GM23338 (cell line): ENCODE data around the gene ZNF485. TPM values are rescaled to one million over a fixed set of nuclear protein-coding genes. Genes with fewer than 3 reads are reported as not detected.

Experiments
- ATAC-seq: fragments of 200-7000 bp; cut with Tn5 transposase; 3 replicates; pipeline ENCODE4 v1.9.1; 2020
- DNase-seq: peaks from one replicate; pipeline ENCODE4 v3.0.0-alpha.2; 2015; ENCODE audit warnings: low spot score
- H2AFZ ChIP-seq: fragments of 200-600 bp; sonication (generic); 2 replicates; pipeline ENCODE4 v1.8.0; 2016; ENCODE audit warnings: antibody characterized with exemption, mild to moderate bottlenecking, moderate library complexity
- H3F3A ChIP-seq: fragments of 200-600 bp; sonication (generic); replicated peaks from 2 replicates; pipeline ENCODE4 v1.8.0; 2017; ENCODE audit warnings: antibody characterized with exemption, mixed run types, low read depth
- H3K27ac ChIP-seq: fragments of 200-600 bp; sonication (generic); 2 replicates; pipeline ENCODE4 v1.6.1; 2016; ENCODE audit warnings: low read depth
- H3K27me3 ChIP-seq: fragments of 200-600 bp; sonication (generic); 2 replicates; pipeline ENCODE4 v1.8.0; 2016; ENCODE audit warnings: mild to moderate bottlenecking, mixed run types, moderate library complexity; ENCODE audit not compliant: insufficient read depth
- H3K36me3 ChIP-seq: fragments of 200-600 bp; sonication (generic); 2 replicates; pipeline ENCODE4 v1.8.0; 2016; ENCODE audit warnings: mild to moderate bottlenecking; ENCODE audit not compliant: insufficient read depth
- H3K4me1 ChIP-seq: fragments of 200-600 bp; sonication (generic); 2 replicates; pipeline ENCODE4 v1.8.0; 2016; ENCODE audit warnings: mild to moderate bottlenecking, moderate library complexity; ENCODE audit not compliant: insufficient read depth
- H3K4me2 ChIP-seq: fragments of 200-600 bp; sonication (generic); 2 replicates; pipeline ENCODE4 v1.7.1; 2017; ENCODE audit warnings: mixed run types
- H3K4me3 ChIP-seq: fragments of 200-600 bp; sonication (generic); 2 replicates; pipeline ENCODE4 v1.6.1; 2016; ENCODE audit warnings: mixed run types
- H3K79me2 ChIP-seq: fragments of 200-600 bp; sonication (generic); replicated peaks from 2 replicates; pipeline ENCODE4 v1.8.0; 2017; ENCODE audit warnings: mild to moderate bottlenecking; ENCODE audit not compliant: insufficient read depth
- H3K9me2 ChIP-seq: fragments of 200-600 bp; sonication (generic); 2 replicates; pipeline ENCODE4 v1.8.0; 2017; ENCODE audit not compliant: insufficient read depth
- H4K20me1 ChIP-seq: fragments of 200-600 bp; sonication (generic); replicated peaks from 2 replicates; pipeline ENCODE4 v1.8.0; 2017; ENCODE audit warnings: mild to moderate bottlenecking; ENCODE audit not compliant: insufficient read depth
- H3K27ac Mint-ChIP-seq: 2 replicates; pipeline ENCODE4 v1.8.0; 2020; ENCODE audit warnings: inconsistent platforms, mild to moderate bottlenecking, moderate library complexity, mixed read lengths
- H3K27me3 Mint-ChIP-seq: 3 replicates; pipeline ENCODE4 v1.8.0; 2022; ENCODE audit warnings: low read depth, mild to moderate bottlenecking, moderate library complexity, mixed read lengths, inconsistent platforms; ENCODE audit not compliant: insufficient read depth, poor library complexity
- H3K36me3 Mint-ChIP-seq: 3 replicates; pipeline ENCODE4 v1.8.0; 2021; ENCODE audit warnings: low read depth, mild to moderate bottlenecking, inconsistent platforms, moderate library complexity, mixed read lengths
- H3K4me1 Mint-ChIP-seq: 3 replicates; pipeline ENCODE4 v1.8.0; 2020; ENCODE audit warnings: mild to moderate bottlenecking, inconsistent platforms, mixed read lengths
- H3K4me3 Mint-ChIP-seq: 3 replicates; pipeline ENCODE4 v1.8.0; 2021; ENCODE audit warnings: moderate library complexity, mild to moderate bottlenecking, inconsistent platforms, mixed read lengths
- H3K9me3 Mint-ChIP-seq: 3 replicates; pipeline ENCODE4 v1.8.0; 2020; ENCODE audit warnings: moderate library complexity, mild to moderate bottlenecking, inconsistent platforms, mixed read lengths
- CREB1 ChIP-seq: fragments of 250-450 bp; sonication (Bioruptor Pico); IDR thresholded peaks from 2 replicates; pipeline ENCODE4 v1.5.0; 2020; ENCODE audit warnings: low read depth, mild to moderate bottlenecking, moderate library complexity
- EZH2 ChIP-seq: fragments of 200-600 bp; sonication (generic); IDR thresholded peaks from one replicate; pipeline ENCODE4 v1.8.0; 2017; ENCODE audit warnings: antibody characterized with exemption, mild to moderate bottlenecking, low read depth; ENCODE audit not compliant: unreplicated experiment
- JUNB ChIP-seq: IDR thresholded peaks from one replicate; pipeline ENCODE4 v1.6.1; 2016; ENCODE audit warnings: antibody characterized with exemption; ENCODE audit not compliant: unreplicated experiment
- NANOG ChIP-seq: IDR thresholded peaks from 2 replicates; pipeline ENCODE4 v1.6.1; 2016; ENCODE audit warnings: antibody characterized with exemption, borderline replicate concordance
- POLR2AphosphoS5 ChIP-seq: IDR thresholded peaks from 2 replicates; pipeline ENCODE4 v1.6.1; 2016; ENCODE audit warnings: antibody characterized with exemption, low read depth
- STAT1 ChIP-seq: IDR thresholded peaks from one replicate; pipeline ENCODE4 v1.6.1; 2016; ENCODE audit warnings: antibody characterized with exemption; ENCODE audit not compliant: unreplicated experiment
- ZNF331 ChIP-seq: fragments of 250-450 bp; sonication (Bioruptor Pico); IDR thresholded peaks from 2 replicates; pipeline ENCODE4 v1.5.0; 2020; ENCODE audit warnings: low read depth, mild to moderate bottlenecking, moderate library complexity
- polyA plus RNA-seq: library from polyadenylated mRNA; unstranded; fragments of >200 nt; fragmentation: Nextera tagmentation; extraction: Ambion mirVana; gene quantifications from 2 replicates; pipeline ENCODE4 v1.2.1, GENCODE V29; 2016
- total RNA-seq: library from RNA; depleted of rRNA; stranded (reverse); fragments of >200 nt; shearing (Covaris generic); gene quantifications from 2 replicates; pipeline ENCODE4 v1.2.3, GENCODE V29; 2014
- TF ChIP-seq, protein P1 (sequence below): IDR thresholded peaks from 2 replicates; pipeline ENCODE4 v1.6.1; 2016; ENCODE audit warnings: antibody characterized with exemption
- TF ChIP-seq, protein P2 (sequence below): IDR thresholded peaks from one replicate; pipeline ENCODE4 v1.6.1; 2018; ENCODE audit warnings: antibody characterized with exemption; ENCODE audit not compliant: unreplicated experiment
- TF ChIP-seq, protein P3 (sequence below): fragments of 250-450 bp; sonication (Bioruptor Pico); IDR thresholded peaks from 2 replicates; pipeline ENCODE4 v1.5.0; 2020; ENCODE audit warnings: mild to moderate bottlenecking, moderate library complexity

The ZNF485 gene
- total and polyA plus RNA-seq, 2 experiments from 2014 or later: 5.7 to 7.8 TPM

DNA sequence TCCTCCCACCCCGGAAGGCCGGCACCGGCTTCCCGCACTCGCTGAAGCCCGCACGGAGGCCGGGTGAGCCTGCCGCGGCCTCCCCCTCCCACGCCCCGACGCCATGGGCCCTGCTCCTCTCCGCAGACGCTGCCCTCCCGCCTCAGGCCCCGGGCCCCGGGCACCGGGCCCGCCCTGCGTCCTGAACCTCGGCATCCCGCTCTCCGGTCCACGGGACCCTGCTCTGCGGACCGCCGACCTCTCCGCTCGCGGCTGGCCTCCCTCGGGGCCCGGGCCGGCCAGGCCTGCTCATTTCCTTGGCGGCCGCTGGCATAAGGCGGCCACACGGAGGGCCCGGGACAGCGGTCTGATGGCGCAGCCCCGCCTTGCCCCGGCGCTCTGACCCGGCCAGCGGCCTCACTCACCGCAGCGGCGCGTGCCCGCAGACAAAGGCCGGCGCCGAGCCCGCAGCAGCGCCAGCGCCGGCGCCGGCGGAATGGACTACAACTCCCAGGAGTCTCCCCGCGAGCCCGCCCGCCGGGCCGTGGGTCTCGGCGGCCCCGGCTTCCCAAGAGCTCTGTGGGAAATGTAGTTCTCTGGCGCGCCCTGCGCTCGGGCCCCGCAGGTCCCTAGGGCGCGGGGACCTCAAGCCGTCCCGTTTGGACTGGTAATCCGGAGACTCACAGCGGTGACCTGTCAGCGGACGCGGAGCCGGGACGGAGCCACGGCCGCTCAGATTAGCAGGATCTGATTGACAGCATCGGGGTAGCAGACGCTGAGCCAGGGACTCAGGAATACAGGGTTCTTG, 42.4 kb downstream of the ZNF485 start, which contains the start of gene ZNF32:
Gene ZNF32 (minus strand): TSS at position 484 of the 787 bp plus-strand sequence. CDS start 2,748 bp downstream, outside the sequence.
- no peak within 1 kb of the TSS for H3K27ac ChIP-seq
- H3K4me2 ChIP-seq: peak within 1 kb of the TSS; percentile 96
- H3K36me3 ChIP-seq: peaks cover 25% of the 10 kb centered on the region
- peaks cover 47% of the 10 kb centered on the region for H3K9me3 Mint-ChIP-seq
- peaks cover 30% of the 10 kb centered on the region for H3K27me3 Mint-ChIP-seq
- no peaks in the 10 kb centered on the region for H4K20me1 ChIP-seq
- ATAC-seq (peak; percentile 96), DNase-seq (peak; percentile 92)
- peaks cover 21% of the 10 kb centered on the region for H3K9me2 ChIP-seq
- no peaks in the 10 kb centered on the region for H3K79me2 ChIP-seq
- peak within 1 kb of the TSS; percentile 85 for H3K4me3 Mint-ChIP-seq
- H2AFZ ChIP-seq: peak within 1 kb of the TSS; percentile 99
- H3K4me1 ChIP-seq: peaks cover 11% of the 10 kb centered on the region; the same call in 1 of the 2 replicates
- H3K27ac Mint-ChIP-seq: no peak within 1 kb of the TSS
- H3K27me3 ChIP-seq: peaks cover 23% of the 10 kb centered on the region
- no peak for TF ChIP-seq STAT1
- peak; percentile 44; the same call in 1 of the 2 replicates for TF ChIP-seq POLR2AphosphoS5
- TF ChIP-seq, protein P1, sequence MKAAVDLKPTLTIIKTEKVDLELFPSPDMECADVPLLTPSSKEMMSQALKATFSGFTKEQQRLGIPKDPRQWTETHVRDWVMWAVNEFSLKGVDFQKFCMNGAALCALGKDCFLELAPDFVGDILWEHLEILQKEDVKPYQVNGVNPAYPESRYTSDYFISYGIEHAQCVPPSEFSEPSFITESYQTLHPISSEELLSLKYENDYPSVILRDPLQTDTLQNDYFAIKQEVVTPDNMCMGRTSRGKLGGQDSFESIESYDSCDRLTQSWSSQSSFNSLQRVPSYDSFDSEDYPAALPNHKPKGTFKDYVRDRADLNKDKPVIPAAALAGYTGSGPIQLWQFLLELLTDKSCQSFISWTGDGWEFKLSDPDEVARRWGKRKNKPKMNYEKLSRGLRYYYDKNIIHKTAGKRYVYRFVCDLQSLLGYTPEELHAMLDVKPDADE: peak; percentile 86
- TF ChIP-seq CREB1: 0 out of 2 replicates have a peak, but pooled peaks have one; percentile 20
- TF ChIP-seq JUNB: peak; percentile 9
- peaks cover 42% of the 10 kb centered on the region for H3K36me3 Mint-ChIP-seq
- H3K4me3 ChIP-seq: peak within 1 kb of the TSS; percentile 83
- H3K4me1 Mint-ChIP-seq: peaks cover 7% of the 10 kb centered on the region
- no peaks in the 10 kb centered on the region for H3F3A ChIP-seq

DNA sequence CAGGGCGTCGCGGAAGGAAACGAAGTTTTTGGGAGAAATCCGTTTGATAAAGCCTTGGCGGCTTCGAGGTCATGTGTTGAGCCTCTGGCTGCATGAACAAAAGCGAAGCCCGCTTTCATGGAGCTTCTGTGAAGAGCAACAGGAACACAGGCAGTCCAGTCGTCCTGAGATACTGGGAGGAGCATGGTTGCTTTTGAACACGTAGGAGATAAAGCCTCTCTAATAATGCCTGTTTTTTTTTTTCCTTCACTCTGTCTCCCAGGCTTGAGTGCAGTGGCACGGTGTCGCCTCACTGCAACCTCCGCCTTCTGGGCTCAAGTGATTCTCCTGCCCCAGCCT, 42.9 kb downstream of the ZNF485 start:
- Mint-ChIP-seq H3K9me3 (peaks cover 42% of the 10 kb centered on the region), H3K27me3 (peaks cover 30% of the 10 kb centered on the region), H3K4me3 (peak overlapping the region; percentile 85), H3K4me1 (peaks cover 11% of the 10 kb centered on the region), H3K27ac (no peak overlapping the region), H3K36me3 (peaks cover 37% of the 10 kb centered on the region)
- Histone ChIP-seq H3K79me2 (no peaks in the 10 kb centered on the region), H3K4me3 (peak overlapping the region; percentile 83), H3K27ac (no peak overlapping the region), H3K9me2 (peaks cover 21% of the 10 kb centered on the region), H3K4me1 (peaks cover 11% of the 10 kb centered on the region; the same call in 1 of the 2 replicates), H2AFZ (peak overlapping the region; percentile 99), H3K4me2 (peak overlapping the region; percentile 96), H3F3A (no peaks in the 10 kb centered on the region), H4K20me1 (no peaks in the 10 kb centered on the region), H3K27me3 (peaks cover 23% of the 10 kb centered on the region), H3K36me3 (peaks cover 19% of the 10 kb centered on the region)
- ATAC-seq: no peak
- no peak for DNase-seq
- no peak for TF ChIP-seq NANOG
- TF ChIP-seq EZH2: no peak
- no peak for TF ChIP-seq ZNF331
- TF ChIP-seq, protein P2, sequence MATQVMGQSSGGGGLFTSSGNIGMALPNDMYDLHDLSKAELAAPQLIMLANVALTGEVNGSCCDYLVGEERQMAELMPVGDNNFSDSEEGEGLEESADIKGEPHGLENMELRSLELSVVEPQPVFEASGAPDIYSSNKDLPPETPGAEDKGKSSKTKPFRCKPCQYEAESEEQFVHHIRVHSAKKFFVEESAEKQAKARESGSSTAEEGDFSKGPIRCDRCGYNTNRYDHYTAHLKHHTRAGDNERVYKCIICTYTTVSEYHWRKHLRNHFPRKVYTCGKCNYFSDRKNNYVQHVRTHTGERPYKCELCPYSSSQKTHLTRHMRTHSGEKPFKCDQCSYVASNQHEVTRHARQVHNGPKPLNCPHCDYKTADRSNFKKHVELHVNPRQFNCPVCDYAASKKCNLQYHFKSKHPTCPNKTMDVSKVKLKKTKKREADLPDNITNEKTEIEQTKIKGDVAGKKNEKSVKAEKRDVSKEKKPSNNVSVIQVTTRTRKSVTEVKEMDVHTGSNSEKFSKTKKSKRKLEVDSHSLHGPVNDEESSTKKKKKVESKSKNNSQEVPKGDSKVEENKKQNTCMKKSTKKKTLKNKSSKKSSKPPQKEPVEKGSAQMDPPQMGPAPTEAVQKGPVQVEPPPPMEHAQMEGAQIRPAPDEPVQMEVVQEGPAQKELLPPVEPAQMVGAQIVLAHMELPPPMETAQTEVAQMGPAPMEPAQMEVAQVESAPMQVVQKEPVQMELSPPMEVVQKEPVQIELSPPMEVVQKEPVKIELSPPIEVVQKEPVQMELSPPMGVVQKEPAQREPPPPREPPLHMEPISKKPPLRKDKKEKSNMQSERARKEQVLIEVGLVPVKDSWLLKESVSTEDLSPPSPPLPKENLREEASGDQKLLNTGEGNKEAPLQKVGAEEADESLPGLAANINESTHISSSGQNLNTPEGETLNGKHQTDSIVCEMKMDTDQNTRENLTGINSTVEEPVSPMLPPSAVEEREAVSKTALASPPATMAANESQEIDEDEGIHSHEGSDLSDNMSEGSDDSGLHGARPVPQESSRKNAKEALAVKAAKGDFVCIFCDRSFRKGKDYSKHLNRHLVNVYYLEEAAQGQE: no peak
- TF ChIP-seq STAT1: no peak
- TF ChIP-seq, protein P3, sequence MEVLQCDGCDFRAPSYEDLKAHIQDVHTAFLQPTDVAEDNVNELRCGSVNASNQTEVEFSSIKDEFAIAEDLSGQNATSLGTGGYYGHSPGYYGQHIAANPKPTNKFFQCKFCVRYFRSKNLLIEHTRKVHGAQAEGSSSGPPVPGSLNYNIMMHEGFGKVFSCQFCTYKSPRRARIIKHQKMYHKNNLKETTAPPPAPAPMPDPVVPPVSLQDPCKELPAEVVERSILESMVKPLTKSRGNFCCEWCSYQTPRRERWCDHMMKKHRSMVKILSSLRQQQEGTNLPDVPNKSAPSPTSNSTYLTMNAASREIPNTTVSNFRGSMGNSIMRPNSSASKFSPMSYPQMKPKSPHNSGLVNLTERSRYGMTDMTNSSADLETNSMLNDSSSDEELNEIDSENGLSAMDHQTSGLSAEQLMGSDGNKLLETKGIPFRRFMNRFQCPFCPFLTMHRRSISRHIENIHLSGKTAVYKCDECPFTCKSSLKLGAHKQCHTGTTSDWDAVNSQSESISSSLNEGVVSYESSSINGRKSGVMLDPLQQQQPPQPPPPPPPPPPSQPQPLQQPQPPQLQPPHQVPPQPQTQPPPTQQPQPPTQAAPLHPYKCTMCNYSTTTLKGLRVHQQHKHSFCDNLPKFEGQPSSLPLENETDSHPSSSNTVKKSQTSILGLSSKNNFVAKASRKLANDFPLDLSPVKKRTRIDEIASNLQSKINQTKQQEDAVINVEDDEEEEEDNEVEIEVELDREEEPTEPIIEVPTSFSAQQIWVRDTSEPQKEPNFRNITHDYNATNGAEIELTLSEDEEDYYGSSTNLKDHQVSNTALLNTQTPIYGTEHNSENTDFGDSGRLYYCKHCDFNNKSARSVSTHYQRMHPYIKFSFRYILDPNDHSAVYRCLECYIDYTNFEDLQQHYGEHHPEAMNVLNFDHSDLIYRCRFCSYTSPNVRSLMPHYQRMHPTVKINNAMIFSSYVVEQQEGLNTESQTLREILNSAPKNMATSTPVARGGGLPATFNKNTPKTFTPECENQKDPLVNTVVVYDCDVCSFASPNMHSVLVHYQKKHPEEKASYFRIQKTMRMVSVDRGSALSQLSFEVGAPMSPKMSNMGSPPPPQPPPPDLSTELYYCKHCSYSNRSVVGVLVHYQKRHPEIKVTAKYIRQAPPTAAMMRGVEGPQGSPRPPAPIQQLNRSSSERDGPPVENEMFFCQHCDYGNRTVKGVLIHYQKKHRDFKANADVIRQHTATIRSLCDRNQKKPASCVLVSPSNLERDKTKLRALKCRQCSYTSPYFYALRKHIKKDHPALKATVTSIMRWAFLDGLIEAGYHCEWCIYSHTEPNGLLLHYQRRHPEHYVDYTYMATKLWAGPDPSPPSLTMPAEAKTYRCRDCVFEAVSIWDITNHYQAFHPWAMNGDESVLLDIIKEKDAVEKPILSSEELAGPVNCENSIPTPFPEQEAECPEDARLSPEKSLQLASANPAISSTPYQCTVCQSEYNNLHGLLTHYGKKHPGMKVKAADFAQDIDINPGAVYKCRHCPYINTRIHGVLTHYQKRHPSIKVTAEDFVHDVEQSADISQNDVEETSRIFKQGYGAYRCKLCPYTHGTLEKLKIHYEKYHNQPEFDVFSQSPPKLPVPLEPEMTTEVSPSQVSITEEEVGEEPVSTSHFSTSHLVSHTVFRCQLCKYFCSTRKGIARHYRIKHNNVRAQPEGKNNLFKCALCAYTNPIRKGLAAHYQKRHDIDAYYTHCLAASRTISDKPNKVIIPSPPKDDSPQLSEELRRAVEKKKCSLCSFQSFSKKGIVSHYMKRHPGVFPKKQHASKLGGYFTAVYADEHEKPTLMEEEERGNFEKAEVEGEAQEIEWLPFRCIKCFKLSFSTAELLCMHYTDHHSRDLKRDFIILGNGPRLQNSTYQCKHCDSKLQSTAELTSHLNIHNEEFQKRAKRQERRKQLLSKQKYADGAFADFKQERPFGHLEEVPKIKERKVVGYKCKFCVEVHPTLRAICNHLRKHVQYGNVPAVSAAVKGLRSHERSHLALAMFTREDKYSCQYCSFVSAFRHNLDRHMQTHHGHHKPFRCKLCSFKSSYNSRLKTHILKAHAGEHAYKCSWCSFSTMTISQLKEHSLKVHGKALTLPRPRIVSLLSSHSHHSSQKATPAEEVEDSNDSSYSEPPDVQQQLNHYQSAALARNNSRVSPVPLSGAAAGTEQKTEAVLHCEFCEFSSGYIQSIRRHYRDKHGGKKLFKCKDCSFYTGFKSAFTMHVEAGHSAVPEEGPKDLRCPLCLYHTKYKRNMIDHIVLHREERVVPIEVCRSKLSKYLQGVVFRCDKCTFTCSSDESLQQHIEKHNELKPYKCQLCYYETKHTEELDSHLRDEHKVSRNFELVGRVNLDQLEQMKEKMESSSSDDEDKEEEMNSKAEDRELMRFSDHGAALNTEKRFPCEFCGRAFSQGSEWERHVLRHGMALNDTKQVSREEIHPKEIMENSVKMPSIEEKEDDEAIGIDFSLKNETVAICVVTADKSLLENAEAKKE (CRISPR knock-in tag): no peak
- TF ChIP-seq CREB1: no peak
- TF ChIP-seq POLR2AphosphoS5: no peak
